HG03457 (cell line): ENCODE results near the gene HIP1R.

ENCODE experiments used
- ATAC-seq: cut with Tn5 transposase; IDR thresholded peaks from one replicate; pipeline ENCODE4 v1.9.1; 2021; ENCODE audit warnings: moderate number of reproducible peaks; ENCODE audit not compliant: unreplicated experiment

Gene HIP1R

GRCh38 chr12:122827258-122827657 is 8.0 kb upstream of the HIP1R start:
- ATAC-seq, result no peak

DNA sequence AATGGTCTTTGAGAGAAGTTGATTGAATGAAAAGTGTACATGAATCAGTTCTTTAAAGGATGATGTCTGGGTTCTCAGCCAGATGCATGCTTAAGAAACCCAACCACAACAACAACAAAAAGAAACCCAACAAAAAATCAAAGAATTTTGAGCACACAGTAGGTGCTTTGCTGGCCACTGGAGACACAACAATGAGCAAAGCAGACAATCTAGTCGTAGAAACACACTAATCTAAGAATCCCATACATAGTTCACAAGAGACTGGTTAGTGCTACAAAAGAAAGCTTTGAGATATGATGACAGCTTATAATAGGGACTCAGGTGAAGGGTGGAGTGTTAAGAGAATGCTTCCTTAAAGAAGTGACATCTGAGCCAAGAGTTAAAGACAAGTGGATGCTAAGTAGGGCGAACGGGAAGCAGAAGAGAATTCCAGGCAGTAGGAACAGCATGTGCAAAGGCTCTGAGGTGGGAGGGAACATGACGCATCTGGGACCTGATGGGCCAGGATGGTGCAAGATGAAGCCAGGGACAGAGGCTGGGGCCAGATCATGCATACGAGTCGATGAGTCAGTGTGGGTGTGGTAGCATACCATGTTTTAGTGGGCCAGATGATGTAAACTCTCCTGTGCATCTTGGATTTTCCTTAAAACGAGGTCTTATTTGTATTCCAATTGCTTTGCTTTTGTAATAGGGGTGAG is 4.6 kb upstream of the HIP1R start:
- ATAC-seq, result no peak

DNA sequence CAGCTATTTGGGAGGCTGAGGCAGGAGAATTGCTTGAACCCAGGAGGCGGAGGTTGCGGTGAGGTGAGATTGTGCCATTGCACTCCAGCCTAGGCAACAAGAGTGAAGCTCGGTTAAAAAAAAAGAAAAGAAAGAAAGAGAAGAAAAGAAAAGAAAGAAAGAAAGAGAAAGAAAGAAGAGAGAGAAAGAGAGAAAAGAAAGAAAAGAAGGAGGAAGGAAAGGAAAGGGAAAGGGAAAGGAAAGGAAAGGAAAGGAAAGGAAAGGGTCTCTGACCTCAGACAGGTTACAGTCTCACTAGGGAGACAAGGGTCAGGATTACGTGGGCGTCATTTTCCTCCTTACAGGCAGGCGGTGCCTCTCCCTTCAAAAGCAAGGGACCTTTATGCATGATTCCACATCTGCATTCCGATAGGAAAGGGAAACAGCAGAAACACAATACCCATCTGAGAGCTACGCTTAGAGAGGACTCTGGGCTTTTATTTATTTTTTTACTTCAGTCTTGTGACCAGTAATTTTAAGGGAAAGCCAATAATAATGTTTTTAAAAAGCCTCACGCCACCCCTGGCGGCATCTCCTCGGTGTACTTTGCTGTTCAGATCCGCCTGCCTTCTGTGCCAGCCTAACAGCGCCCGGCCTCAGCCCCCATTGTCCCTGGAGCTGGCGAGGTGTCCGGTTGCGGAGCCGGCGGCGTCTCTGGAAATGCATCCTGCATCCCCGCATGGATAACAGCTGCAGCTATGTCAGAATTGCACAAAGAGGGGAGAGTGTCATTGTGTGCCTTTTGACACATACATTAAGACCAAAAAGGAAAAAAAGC is 945 bp upstream of the HIP1R start:
- ATAC-seq, result no peak

DNA sequence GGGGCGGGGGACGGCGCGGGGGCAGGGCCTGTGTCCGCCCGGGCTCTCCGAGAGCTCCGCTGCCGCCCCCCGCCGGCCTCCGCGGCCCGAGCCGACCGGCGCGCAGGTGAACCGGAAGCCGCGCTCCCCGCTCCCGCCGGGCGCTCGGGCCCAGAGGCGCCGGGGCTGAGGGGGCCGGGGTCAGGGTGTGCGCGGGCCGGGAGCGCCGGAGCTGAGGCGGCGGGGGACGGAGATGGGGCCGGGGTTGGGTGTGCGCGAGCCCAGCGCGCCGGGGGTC is 431 bp downstream of the HIP1R start:
- ATAC-seq, result no peak

GRCh38 chr12:122836027-122836921 is 1.0 kb downstream of the HIP1R start:
- no peak for ATAC-seq

GRCh38 chr12:122837306-122838265 is 2.3 kb downstream of the HIP1R start:
- ATAC-seq, result no peak

DNA sequence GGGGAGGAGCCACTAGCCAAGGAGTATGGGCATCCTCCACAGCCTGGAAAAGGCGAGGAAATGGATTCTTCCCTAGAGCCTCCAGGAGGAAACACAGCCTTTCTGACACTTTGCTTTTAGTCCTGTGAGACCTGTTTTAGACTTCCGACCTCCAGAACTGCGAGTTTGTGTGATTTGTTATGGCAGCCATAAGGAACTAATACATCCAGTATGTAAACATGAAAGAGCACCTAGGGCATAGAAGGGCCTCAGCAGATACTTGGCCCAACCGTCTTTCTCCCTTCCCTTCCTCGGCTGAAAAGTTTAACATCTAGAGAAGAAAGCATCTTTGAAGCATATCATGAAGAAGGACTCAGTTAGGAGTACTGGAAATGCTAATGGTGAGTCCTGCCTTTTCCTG is 3.6 kb downstream of the HIP1R start:
- no peak for ATAC-seq

GRCh38 chr12:122839907-122840554 is 4.8 kb downstream of the HIP1R start:
- ATAC-seq, result no peak

DNA sequence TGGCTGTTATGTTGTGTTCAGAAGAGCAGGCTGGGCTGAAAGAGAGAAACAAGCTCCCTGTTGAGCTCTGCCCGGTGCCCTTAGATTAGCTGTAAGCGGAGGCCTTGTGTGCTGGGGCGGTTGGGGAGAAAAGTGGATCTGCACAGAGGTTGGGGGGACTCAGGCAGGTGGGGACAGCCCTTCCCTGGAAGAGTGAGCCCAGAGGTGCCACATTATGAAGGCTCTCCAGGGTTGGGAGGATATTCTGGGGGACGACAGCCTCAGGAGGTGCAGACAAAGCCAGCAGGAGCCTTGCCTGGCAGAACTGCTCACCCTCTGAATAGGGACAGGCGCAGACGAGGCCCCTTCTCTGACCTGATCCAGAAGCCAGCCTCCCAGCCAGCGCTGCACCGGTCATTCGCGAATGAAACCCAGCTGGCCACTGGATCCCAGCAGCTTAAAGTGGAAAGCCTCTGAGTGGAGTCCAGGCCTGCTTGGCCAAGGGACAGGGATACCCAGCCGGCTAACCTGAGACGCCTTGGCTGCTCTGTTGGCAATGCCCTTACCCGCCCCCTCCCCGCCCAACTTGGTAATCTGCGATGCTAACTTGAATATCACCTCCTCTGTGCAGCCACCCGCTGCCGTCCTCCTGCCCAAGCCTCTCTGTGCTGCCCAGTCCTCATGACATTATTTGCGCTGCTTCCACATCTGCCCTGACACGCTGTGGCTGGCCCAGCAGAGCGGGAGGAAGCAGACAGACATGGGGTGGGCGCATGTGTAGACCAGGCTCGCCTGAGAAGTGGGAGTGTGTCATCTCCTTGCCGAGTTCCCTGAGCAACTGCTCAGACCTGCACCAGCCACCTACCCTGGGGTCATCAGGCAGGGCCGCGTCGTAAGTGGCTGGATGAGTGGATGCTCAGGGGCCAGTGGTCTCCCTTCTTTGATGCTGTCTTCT is 5.6 kb downstream of the HIP1R start:
- no peak for ATAC-seq

DNA sequence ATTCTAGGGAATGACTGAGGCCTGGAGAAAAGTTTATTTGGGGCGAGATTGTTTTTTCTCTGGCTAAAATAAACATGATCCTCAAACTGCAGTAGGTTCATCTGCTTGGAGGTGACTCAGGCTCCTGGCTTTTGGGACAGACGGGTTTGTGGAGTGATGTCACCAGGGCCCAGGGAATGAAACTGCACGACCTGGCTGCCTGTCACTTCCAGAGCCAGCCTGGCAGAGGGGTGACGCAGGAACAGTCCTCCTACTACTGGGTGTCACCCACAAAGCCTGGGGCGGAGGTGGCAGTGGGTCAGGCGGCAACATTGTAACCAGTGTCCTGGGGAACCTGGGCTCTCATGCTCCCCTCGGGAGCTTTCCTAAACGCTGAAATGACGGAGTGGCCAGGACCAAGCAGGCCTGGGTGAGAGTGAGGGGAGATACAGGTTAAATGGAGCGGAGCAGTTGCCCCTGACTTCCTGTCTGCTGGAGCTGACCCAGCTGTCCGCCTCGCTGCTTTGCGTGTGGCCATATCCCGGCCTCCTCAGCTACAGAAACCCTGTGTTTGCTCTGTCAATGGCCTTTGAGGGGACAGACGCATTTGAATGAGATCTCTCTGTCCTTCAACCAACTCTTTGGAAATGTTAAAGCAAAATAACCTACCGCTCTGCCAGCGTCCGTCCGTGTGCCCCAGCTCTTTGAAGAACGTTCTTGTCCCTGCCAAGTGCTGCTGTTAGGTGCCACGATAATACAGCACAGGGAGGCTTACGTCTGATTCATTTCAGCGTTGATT is 6.5 kb downstream of the HIP1R start:
- no peak for ATAC-seq

GRCh38 chr12:122842505-122843405 is 7.5 kb downstream of the HIP1R start:
- no peak for ATAC-seq

DNA sequence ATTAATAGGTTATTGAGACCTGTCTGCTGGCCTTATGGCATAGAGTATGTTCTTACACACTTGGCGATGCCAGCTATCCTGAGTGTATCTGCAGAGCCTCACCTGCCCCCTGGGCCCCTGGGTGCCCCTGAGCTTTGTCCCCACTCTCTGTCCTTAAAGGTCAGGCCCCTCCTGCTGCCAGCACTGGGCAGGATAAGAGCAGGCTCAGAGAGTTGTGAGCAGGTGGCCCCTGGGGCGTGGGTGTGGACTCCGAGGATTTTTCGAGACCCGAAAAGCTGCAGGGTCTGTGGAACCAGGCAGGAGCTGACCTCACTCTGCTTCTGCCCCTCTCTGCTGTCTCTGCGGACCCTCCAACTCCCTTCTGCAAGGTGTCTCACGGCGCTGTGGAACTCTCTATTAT is 8.2 kb downstream of the HIP1R start:
- no peak for ATAC-seq

DNA sequence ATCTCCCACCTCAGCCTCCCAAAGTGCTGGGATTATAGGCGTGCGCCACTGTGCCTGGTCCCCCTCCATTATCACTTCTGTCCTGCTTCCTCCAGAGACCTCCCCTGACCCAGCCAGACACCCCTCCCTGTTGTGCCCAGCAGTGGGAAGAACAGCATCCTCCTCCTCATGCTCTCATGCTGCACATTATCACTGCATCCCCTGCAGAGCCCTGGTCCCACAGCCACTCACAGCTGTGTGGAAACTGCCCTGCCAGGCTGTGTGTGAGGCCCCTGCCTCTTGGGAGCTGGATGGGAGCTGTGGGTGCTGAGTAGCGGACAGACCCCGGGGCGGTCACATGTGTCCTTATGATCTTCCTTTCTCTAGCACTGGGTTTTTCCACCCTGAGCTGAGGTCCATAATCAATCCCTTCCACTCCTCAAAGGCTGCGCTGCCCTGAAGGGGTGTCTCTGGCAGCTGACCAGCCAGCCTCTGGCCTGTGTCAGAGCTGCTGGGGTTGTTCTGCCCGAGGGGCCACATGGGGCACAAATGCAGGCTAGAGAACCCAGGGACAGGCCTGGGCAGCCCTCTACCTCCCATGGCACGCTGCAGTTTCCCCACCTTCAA is 9.2 kb downstream of the HIP1R start:
- no peak for ATAC-seq

DNA sequence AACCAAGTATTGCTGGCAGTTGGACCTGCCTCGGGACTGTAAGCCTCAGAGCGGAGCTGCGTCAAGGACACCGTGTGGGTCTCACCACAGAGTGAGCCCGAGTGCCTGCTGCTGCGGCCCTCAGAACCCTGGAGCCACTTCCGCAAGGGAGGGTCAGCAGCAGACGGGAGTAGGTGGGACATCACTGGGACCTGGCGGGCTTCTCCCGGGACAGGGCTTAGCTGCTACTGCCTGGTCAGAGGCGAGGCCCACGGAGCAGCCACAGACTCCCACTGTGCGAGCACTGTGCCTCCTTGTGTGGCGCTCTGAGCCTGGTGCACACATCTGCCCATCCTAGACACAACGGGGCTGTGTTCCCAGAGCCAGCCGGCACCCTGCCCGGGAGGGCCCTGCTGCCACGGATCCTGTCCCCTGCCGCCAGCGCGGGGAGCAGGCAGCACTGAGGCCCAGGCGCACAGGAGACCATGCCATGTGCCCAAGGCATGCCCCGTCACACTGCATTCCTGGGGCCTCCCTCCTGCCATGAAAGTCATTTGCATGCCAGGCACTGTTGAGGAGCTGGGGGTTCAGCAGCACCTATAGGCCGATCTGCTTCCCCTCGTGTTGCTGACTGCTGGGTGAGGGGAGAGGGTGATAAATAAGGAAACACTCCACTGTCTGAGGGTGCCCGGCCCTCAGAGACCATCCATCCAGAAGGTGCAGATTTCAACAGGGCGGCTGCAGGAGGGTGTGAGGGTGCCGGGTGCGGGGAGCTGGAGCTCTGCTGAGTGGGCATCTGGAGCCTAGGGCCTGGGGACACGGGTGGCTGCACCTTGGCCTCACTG is 10.0 kb downstream of the HIP1R start:
- no peak for ATAC-seq

- no peak for ATAC-seq
Measured at GRCh38 chr12:122845865-122846621, 10.8 kb downstream of the HIP1R start.
